ENCODE data around the gene NUDT14. TPM values are rescaled to one million over a fixed set of nuclear protein-coding genes. Genes with fewer than 3 reads are reported as not detected.

The NUDT14 gene
- total and polyA plus RNA-seq, 2 of the 8 experiments (the other 6 are each of a cell fraction or from before 2014, with no cell fraction given): 25.5 to 33.3 TPM

GRCh38 chr14:105200641-105201040 lies 19.5 kb upstream of the NUDT14 start:
- Histone ChIP-seq H4K5ac (ENCODE audit: insufficient read length, low read depth, low read length) (no peak overlapping the region), H4K8ac (ENCODE audit: extremely low read depth, insufficient read depth, low read length) (no peak overlapping the region), H2BK15ac (ENCODE audit: low read length) (no peak overlapping the region), H3K36me3 (ENCODE audit: control insufficient read depth in 2 of 4, insufficient read depth in 4 of 4, low read length in 3 of 4) (no peaks in the 10 kb centered on the region), H3K23me2 (ENCODE audit: low read depth, low read length) (peaks cover 4% of the 10 kb centered on the region; the same call in 1 of the 2 replicates), H3K18ac (ENCODE audit: extremely low read depth, low read length) (no peak overlapping the region), H3K4me3 (ENCODE audit: extremely low read depth in 1 of 4, insufficient read depth in 2 of 4, low read depth in 3 of 4, low read length in 4 of 4) (no peak overlapping the region), H3K79me2 (ENCODE audit: control insufficient read depth in 1 of 2, insufficient read depth in 2 of 2, low read length in 2 of 2) (no peaks in the 10 kb centered on the region), H2BK120ac (replicated peaks; ENCODE audit: low read depth, low read length) (no peak overlapping the region), H2BK12ac (ENCODE audit: low read depth, low read length) (no peak overlapping the region), H3K27me3 (replicated peaks in 1 of 4; ENCODE audit: control insufficient read depth in 3 of 4, extremely low read depth in 1 of 4, insufficient read depth in 3 of 4, low read length in 3 of 4) (peaks cover 0 to 21% (median 15%) of the 10 kb centered on the region in 4 experiments; a peak in 5 of 7 replicates), H3K4me2 (ENCODE audit: insufficient read depth in 1 of 2, low read depth in 2 of 2, low read length in 2 of 2) (no peak overlapping the region), H3K79me1 (ENCODE audit: low read depth, low read length) (no peaks in the 10 kb centered on the region), H4K91ac (replicated peaks; ENCODE audit: insufficient read length, low read length) (no peak overlapping the region), H2AFZ (ENCODE audit: low read length) (no peak overlapping the region), H3K9ac (replicated peaks in 1 of 4; ENCODE audit: extremely low read depth in 1 of 4, low read depth in 3 of 4, low read length in 3 of 4) (no peak overlapping the region), H3K27ac (ENCODE audit: low read depth, low read length) (no peak overlapping the region), H2BK20ac (ENCODE audit: low read length) (no peak overlapping the region), H3K14ac (ENCODE audit: insufficient read length) (no peak overlapping the region), H3K4me1 (replicated peaks in 1 of 4; ENCODE audit: control insufficient read depth in 3 of 4, insufficient read depth in 4 of 4, low read length in 3 of 4) (peaks cover 0 to 20% (median 10%) of the 10 kb centered on the region in 4 experiments; a peak in 5 of 7 replicates), H3K9me3 (ENCODE audit: insufficient read depth in 2 of 2, low read depth in 1 of 2, low read length in 1 of 2) (no peaks in the 10 kb centered on the region), H2BK5ac (ENCODE audit: low read depth, low read length) (no peak overlapping the region), H3K4ac (replicated peaks; ENCODE audit: insufficient read length, low read depth, low read length) (no peak overlapping the region), H3K23ac (ENCODE audit: insufficient read length) (no peak overlapping the region), H4K20me1 (replicated peaks in 1 of 2; ENCODE audit: control insufficient read depth in 1 of 2, insufficient read depth in 2 of 2, low read length in 2 of 2) (peaks cover 3 to 6% of the 10 kb centered on the region in 2 experiments), H2AK5ac (ENCODE audit: low read depth, low read length) (no peak overlapping the region), H3K56ac (replicated peaks; ENCODE audit: insufficient read length, low read depth, low read length) (no peak overlapping the region)
- no peak for DNase-seq (ENCODE audit: low read depth in 1 of 2, low spot score in 2 of 2)
- ChIA-PET CTCF (ENCODE audit: partially characterized antibody) (interaction anchor here (0.5 to 6.2 kb wide), 27 partner anchors 11 to 256 kb away, joined by 3 to 36 read pairs (median 5); partner anchors contain the start of gene BTBD6), POLR2A (ENCODE audit: partially characterized antibody) (no interaction called here)
- WGBS, 2 experiments (ENCODE audit: extremely low coverage in 1 of 2, insufficient coverage in 1 of 2, insufficient read length in 1 of 2, insufficient replicate concordance in 2 of 2, low coverage in 1 of 2, low lambda C conversion rate in 2 of 2, missing lambda C conversion rate in 1 of 2): 95% methylated on average over 16 of the region's 16 CpGs; no CpG with 5 or more reads in 1 of the 2 experiments
- FAIRE-seq: no peak
- no peak for TF ChIP-seq BRCA1 (IDR thresholded peaks at IDR 0.05; ENCODE audit: low read depth, low read length)
- no peak for TF ChIP-seq TAF1 (IDR thresholded peaks at IDR 0.05; ENCODE audit: low read depth, low read length)
- TF ChIP-seq GABPA (IDR thresholded peaks at IDR 0.05; ENCODE audit: borderline replicate concordance, insufficient read depth, low read length): no peak
- no peak for TF ChIP-seq KDM4A (IDR thresholded peaks at IDR 0.05; ENCODE audit: low read depth, low read length, severe bottlenecking)
- no peak for TF ChIP-seq KDM5A (IDR thresholded peaks at IDR 0.05; ENCODE audit: low read length)
- TF ChIP-seq SIN3A (conservative IDR thresholded peaks at IDR 0.05 in 1 of 2, IDR thresholded peaks at IDR 0.05 in 1 of 2; ENCODE audit: low read depth in 1 of 2, low read length in 2 of 2): no peak
- TF ChIP-seq TEAD4 (IDR thresholded peaks at IDR 0.05; ENCODE audit: low read depth, low read length): no peak
